GM04503 (cell line): Measurements from ENCODE around the gene AACS.

Experiments
- DNase-seq: peaks from one replicate; pipeline ENCODE4 v3.0.0-alpha.2; 2012; ENCODE audit warnings: low read depth

The AACS gene

GRCh38 chr12:125152463-125152862 is 87.2 kb downstream of the AACS start:
- DNase-seq = no peak

GRCh38 chr12:125155366-125155765 is 90.1 kb downstream of the AACS start:
- no peak for DNase-seq

GRCh38 chr12:125157177-125157576 is 91.9 kb downstream of the AACS start:
- DNase-seq = no peak

- no peak for DNase-seq
Measured at GRCh38 chr12:125159702-125160101, 94.5 kb downstream of the AACS start.

- no peak for DNase-seq
Measured at GRCh38 chr12:125160281-125160955, 95.2 kb downstream of the AACS start.

- no peak for DNase-seq
Measured at GRCh38 chr12:125161712-125162022, 96.4 kb downstream of the AACS start.

GRCh38 chr12:125162489-125163028 is 97.3 kb downstream of the AACS start:
- DNase-seq = no peak

GRCh38 chr12:125163148-125163547 is 97.9 kb downstream of the AACS start:
- no peak for DNase-seq

- DNase-seq = no peak
Measured at GRCh38 chr12:125164541-125164940, 99.3 kb downstream of the AACS start.

- no peak for DNase-seq
Measured at GRCh38 chr12:125166041-125166440, 100.8 kb downstream of the AACS start.

GRCh38 chr12:125167658-125168057 is 102.4 kb downstream of the AACS start:
- DNase-seq = no peak

GRCh38 chr12:125169451-125169850 is 104.2 kb downstream of the AACS start:
- no peak for DNase-seq

- no peak for DNase-seq
Measured at GRCh38 chr12:125169870-125170269, 104.6 kb downstream of the AACS start.

GRCh38 chr12:125171267-125171666 is 106.0 kb downstream of the AACS start:
- no peak for DNase-seq

- DNase-seq = no peak
Measured at GRCh38 chr12:125172231-125172850, 107.1 kb downstream of the AACS start.

GRCh38 chr12:125175576-125175975 is 110.3 kb downstream of the AACS start:
- no peak for DNase-seq

- no peak for DNase-seq
Measured at GRCh38 chr12:125178222-125178621, 113.0 kb downstream of the AACS start.

- DNase-seq = no peak
Measured at GRCh38 chr12:125180144-125180543, 114.9 kb downstream of the AACS start.

- DNase-seq = no peak
Measured at GRCh38 chr12:125181107-125181506, 115.9 kb downstream of the AACS start.

- no peak for DNase-seq
Measured at GRCh38 chr12:125183187-125184067, 118.2 kb downstream of the AACS start.

GRCh38 chr12:125184213-125184967 is 119.2 kb downstream of the AACS start:
- no peak for DNase-seq

GRCh38 chr12:125185311-125185739 is 120.1 kb downstream of the AACS start:
- DNase-seq = no peak
